Measurements from ENCODE around the gene ETF1. TPM values are rescaled to one million over a fixed set of nuclear protein-coding genes. Genes with fewer than 3 reads are reported as not detected.

ETF1 gene
- total RNA-seq, 1 donor from 2014 or later = 149 TPM

DNA sequence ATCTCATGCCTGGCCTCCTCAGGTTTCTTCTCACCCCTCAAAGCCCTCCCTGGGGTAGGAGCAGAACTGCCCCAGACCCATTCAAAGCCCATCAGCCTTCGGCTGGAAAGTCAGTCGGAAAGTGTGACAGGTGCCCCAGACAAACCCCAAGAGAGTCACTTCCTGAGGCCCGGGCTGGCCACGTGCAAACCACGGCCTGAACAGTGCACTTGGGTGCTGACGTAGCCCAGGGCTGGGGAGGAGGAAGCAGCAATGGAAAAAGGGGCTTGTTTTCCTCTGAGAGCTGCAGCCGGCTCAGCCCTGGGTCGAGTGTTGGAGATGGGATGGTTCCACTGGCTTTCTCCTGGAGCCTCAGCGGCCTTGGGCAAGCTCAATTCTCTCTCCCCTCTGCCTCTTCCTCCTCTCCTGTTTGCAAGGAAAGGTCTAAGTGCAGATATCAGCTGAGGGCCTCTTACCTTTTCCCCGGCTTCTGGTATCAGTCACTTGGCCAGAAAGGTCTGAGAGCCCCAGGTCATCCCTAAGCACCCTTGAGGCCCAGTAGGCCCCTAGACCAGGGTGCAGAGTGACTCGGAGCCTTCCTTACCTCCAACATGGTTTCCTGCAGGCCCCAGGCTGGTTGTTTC lies 83.6 kb downstream of the ETF1 start:
- no peak for DNase-seq (ENCODE audit: low read depth)
- H3K27me3 ChIP-seq (ENCODE audit: control insufficient read depth, insufficient read depth, low read length) = no peaks in the 10 kb centered on the region
- H3K4me3 ChIP-seq (ENCODE audit: low read depth, low read length) = no peak overlapping the region
- H3K36me3 ChIP-seq (ENCODE audit: control insufficient read depth, insufficient read depth, low read length) = no peaks in the 10 kb centered on the region
- TF ChIP-seq, protein P1, sequence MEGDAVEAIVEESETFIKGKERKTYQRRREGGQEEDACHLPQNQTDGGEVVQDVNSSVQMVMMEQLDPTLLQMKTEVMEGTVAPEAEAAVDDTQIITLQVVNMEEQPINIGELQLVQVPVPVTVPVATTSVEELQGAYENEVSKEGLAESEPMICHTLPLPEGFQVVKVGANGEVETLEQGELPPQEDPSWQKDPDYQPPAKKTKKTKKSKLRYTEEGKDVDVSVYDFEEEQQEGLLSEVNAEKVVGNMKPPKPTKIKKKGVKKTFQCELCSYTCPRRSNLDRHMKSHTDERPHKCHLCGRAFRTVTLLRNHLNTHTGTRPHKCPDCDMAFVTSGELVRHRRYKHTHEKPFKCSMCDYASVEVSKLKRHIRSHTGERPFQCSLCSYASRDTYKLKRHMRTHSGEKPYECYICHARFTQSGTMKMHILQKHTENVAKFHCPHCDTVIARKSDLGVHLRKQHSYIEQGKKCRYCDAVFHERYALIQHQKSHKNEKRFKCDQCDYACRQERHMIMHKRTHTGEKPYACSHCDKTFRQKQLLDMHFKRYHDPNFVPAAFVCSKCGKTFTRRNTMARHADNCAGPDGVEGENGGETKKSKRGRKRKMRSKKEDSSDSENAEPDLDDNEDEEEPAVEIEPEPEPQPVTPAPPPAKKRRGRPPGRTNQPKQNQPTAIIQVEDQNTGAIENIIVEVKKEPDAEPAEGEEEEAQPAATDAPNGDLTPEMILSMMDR (IDR thresholded peaks at IDR 0.05; ENCODE audit: insufficient read depth, low read length, poor library complexity, severe bottlenecking) = no peak

DNA sequence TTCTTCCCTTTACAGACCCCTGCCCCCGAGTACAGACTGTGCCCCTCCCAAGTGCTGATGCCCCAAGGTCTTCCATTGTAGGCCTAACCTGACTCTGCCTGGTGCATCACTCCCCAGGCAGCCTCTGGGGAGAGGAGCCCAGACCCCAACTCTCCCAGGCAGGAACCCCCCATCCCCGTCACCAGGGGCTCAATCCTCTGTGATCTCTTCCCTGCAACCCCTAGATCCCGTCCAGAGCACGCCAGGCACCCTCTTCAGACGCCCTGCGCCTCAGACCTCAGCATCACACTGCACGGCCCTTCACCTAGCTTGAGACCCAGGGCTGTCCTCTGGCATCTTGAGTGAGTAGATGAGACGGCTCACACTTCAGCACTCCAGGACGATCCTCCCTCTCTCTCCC lies 84.2 kb downstream of the ETF1 start:
- no peaks in the 10 kb centered on the region for H3K27me3 ChIP-seq (ENCODE audit: control insufficient read depth, insufficient read depth, low read length)
- H3K4me3 ChIP-seq (ENCODE audit: low read depth, low read length) = no peak overlapping the region
- TF ChIP-seq, protein P1 (IDR thresholded peaks at IDR 0.05; ENCODE audit: insufficient read depth, low read length, poor library complexity, severe bottlenecking) = no peak
- no peaks in the 10 kb centered on the region for H3K36me3 ChIP-seq (ENCODE audit: control insufficient read depth, insufficient read depth, low read length)
- DNase-seq (ENCODE audit: low read depth) = no peak

DNA sequence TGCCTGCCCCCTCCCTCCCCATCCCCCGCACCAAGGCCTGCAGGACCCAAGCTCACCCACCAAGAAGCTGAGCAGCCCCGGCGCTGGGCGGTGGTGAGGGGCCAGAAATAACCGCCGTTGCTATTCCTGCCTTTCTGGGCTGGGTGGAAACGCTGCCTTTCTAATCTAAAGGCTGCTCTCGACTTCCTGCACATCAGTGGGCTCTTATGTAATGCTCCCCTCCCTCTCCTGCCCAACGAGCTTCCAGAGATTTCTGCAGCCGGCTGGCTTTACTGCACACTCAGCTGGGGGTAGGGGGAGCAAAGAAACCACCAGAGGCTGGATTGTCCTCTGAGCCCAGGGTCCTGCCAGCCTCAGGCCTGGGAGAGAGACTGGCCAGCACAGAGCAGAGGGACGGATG lies 84.7 kb downstream of the ETF1 start:
- Histone ChIP-seq H3K27me3 (ENCODE audit: control insufficient read depth, insufficient read depth, low read length) (no peaks in the 10 kb centered on the region), H3K4me3 (ENCODE audit: low read depth, low read length) (no peak overlapping the region), H3K36me3 (ENCODE audit: control insufficient read depth, insufficient read depth, low read length) (no peaks in the 10 kb centered on the region)
- TF ChIP-seq, protein P1 (IDR thresholded peaks at IDR 0.05; ENCODE audit: insufficient read depth, low read length, poor library complexity, severe bottlenecking) = no peak
- no peak for DNase-seq (ENCODE audit: low read depth)

DNA sequence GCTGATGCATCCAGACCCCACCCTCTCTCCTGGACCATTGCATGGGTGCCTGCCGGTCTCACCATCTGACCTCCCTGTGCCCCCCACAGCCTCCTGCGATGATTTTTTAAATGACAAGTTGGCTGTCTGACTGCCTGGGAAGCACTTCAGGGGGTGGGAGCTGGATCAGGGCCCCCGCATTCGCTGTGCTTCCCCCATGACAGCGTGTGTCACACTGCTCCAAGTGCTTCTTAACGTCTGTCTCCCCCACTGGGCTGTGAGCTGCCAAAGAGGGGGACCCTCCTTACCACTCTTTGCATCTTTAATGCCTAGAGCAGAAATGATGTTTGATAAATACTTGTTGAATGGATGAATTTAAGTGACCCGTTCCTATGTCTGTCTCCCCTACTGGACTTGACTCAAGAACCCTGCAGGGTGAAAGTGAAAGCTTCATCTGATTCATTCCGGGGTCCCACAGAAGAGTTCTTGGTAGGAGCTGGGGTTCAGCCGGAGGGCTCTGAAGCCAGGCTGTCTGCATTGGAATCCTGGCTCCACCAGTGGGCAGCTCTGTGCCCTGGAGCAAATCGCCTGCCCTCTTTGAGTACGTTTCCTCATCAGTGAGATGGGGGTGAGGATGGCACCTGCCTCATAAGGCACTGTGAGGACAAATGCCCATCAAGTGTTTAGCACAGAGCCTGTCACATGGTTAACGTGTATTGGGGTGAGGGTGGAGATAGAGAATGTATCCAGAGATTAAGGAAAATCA lies 85.3 kb downstream of the ETF1 start:
- H3K4me3 ChIP-seq (ENCODE audit: low read depth, low read length) = no peak overlapping the region

More for the DNA sequence above, 85.3 kb downstream of the ETF1 start:
- TF ChIP-seq, protein P1 (IDR thresholded peaks at IDR 0.05; ENCODE audit: insufficient read depth, low read length, poor library complexity, severe bottlenecking) = no peak
- DNase-seq (ENCODE audit: low read depth) = no peak
- Histone ChIP-seq H3K36me3 (ENCODE audit: control insufficient read depth, insufficient read depth, low read length) (no peaks in the 10 kb centered on the region), H3K27me3 (ENCODE audit: control insufficient read depth, insufficient read depth, low read length) (no peaks in the 10 kb centered on the region)

Other genes starting within 250 kb of the ETF1 start
- 1.9 and 2.0 TPM in 2 replicates for gene CDC25C, start 211.4 kb downstream of the ETF1 start, total RNA-seq
- 26.3 and 36.8 TPM in 2 replicates for gene FAM53C, start 205.0 kb downstream of the ETF1 start, total RNA-seq
- gene KDM3B, start 190.6 kb downstream of the ETF1 start, total RNA-seq = 44.3 and 45.1 TPM in 2 replicates
- 34.7 and 40.2 TPM in 2 replicates for gene REEP2, start 104.2 kb downstream of the ETF1 start, total RNA-seq
- gene EGR1, start 77.8 kb downstream of the ETF1 start, total RNA-seq = 2.0 and 4.1 TPM in 2 replicates
- gene HSPA9, start 32.2 kb upstream of the ETF1 start, total RNA-seq = 584 and 695 TPM in 2 replicates
- gene CTNNA1, start 210.2 kb upstream of the ETF1 start, total RNA-seq = 397 and 420 TPM in 2 replicates